Stimulated activated CD4-positive, alpha-beta T cell treated with anti-CD3 and anti-CD28 coated beads, Interleukin-15, amount 100 ng/mL, for 24 hours (primary cell): Measurements from ENCODE around the gene ME2.
"Not testable (repeated sequence)": the region's sequence is repeated elsewhere in the genome, so short reads cannot be mapped to it uniquely, and the experiment has no call there.

ENCODE experiments used
- DNase-seq: peaks from one replicate; pipeline ENCODE4 v3.0.0-alpha.2; 2020

ME2 gene

GRCh38 chr18:50928551-50928950, 49.6 kb downstream of the ME2 start:
- no peak for DNase-seq

GRCh38 chr18:50933684-50934083, 54.8 kb downstream of the ME2 start:
- no peak for DNase-seq

GRCh38 chr18:50934545-50935211, 55.8 kb downstream of the ME2 start:
- DNase-seq = no peak

- DNase-seq = no peak
Observed at GRCh38 chr18:50935493-50936191, 56.7 kb downstream of the ME2 start.

- DNase-seq = no peak
Observed at GRCh38 chr18:50937183-50937582, 58.3 kb downstream of the ME2 start.

GRCh38 chr18:50938912-50939311, 60.0 kb downstream of the ME2 start:
- no peak for DNase-seq

- DNase-seq = no peak
Observed at GRCh38 chr18:50944245-50944932, 65.5 kb downstream of the ME2 start.

GRCh38 chr18:50945918-50946317, 67.0 kb downstream of the ME2 start:
- not testable (repeated sequence) for DNase-seq

- DNase-seq = no peak
Observed at GRCh38 chr18:50947899-50948298, 69.0 kb downstream of the ME2 start.

- no peak for DNase-seq
Observed at GRCh38 chr18:50949185-50949584, 70.3 kb downstream of the ME2 start.

GRCh38 chr18:50950626-50951025, 71.7 kb downstream of the ME2 start:
- no peak for DNase-seq

GRCh38 chr18:50953822-50954221, 74.9 kb downstream of the ME2 start:
- no peak for DNase-seq

GRCh38 chr18:50955253-50955652, 76.3 kb downstream of the ME2 start:
- no peak for DNase-seq

- DNase-seq = no peak
Observed at GRCh38 chr18:50956116-50956515, 77.2 kb downstream of the ME2 start.

- DNase-seq = no peak
Observed at GRCh38 chr18:50961974-50962373, 83.1 kb downstream of the ME2 start.

GRCh38 chr18:50967714-50968661, 89.1 kb downstream of the ME2 start, which contains the start of gene ELAC1:
Gene ELAC1, plus strand, starts transcription at chr18:50968040. Its CDS starts 6,365 bp downstream, at chr18:50974405.
- DNase-seq = peak; percentile 75

GRCh38 chr18:50969448-50969847, 90.5 kb downstream of the ME2 start:
- no peak for DNase-seq

GRCh38 chr18:50970006-50970405, 91.1 kb downstream of the ME2 start:
- no peak for DNase-seq

- not testable (repeated sequence) for DNase-seq
Observed at GRCh38 chr18:50972404-50972803, 93.5 kb downstream of the ME2 start.

GRCh38 chr18:50973367-50974126, 94.6 kb downstream of the ME2 start:
- no peak for DNase-seq

- DNase-seq = no peak
Observed at GRCh38 chr18:50977037-50977760, 98.3 kb downstream of the ME2 start.
